GM12801 (cell line): ENCODE data around the gene KRT16.

Experiments
- CTCF ChIP-seq: IDR thresholded peaks from one replicate; pipeline ENCODE4 v1.5.1; 2011; ENCODE audit warnings: control low read depth; ENCODE audit not compliant: insufficient read length; ENCODE audit errors: extremely low read depth

KRT16 gene

GRCh38 chr17:41567317-41567716 is 45.2 kb downstream of the KRT16 start:
- no peak for TF ChIP-seq CTCF

DNA sequence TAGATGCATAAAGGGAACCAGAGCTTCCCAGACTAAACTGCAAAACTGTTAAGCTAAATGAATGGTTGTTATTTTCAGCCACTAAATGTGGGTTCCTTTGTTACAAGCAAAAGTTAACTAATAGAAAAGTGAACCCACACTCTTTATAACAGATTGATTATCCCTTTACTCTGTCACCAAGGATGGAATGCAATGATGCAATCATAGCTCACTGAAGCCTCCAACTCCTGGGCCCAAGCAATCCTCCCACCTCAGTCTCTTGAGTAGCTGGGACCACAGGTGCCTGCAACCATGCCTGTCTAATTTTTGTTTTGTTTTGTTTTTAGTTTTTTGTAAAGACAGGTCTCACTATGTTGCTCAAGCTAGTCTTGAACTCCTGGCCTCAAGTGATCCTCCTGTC is 47.2 kb downstream of the KRT16 start:
- no peak for TF ChIP-seq CTCF

- TF ChIP-seq CTCF, result no peak
These were observed 48.9 kb downstream of the KRT16 start for GRCh38 chr17:41563607-41564170.

- TF ChIP-seq CTCF, result no peak
These were observed 51.0 kb downstream of the KRT16 start for GRCh38 chr17:41561554-41561953.
